ENCODE data around the gene CMC1.

Gene CMC1

GRCh38 chr3:28242519-28242918 lies 1.1 kb downstream of the CMC1 start:
- no peak overlapping the region for H3K4me3 ChIP-seq (ENCODE audit: insufficient read depth, low read depth, low read length, poor library complexity, severe bottlenecking)
- H3K27me3 ChIP-seq (replicated peaks; ENCODE audit: control insufficient read depth, insufficient read depth, low read length, poor library complexity, severe bottlenecking), result no peaks in the 10 kb centered on the region
- H3K27ac ChIP-seq (ENCODE audit: insufficient read depth, low read length, poor library complexity, severe bottlenecking), result no peak overlapping the region
- H3K36me3 ChIP-seq (ENCODE audit: control insufficient read depth, insufficient read depth, low read length), result no peaks in the 10 kb centered on the region
- no peak for DNase-seq
- no peaks in the 10 kb centered on the region for H3K9me3 ChIP-seq (ENCODE audit: control insufficient read depth, low read length)
- H3K4me1 ChIP-seq (ENCODE audit: control insufficient read depth, insufficient read depth, low read length, poor library complexity, severe bottlenecking), result peaks cover 7% of the 10 kb centered on the region

- Histone ChIP-seq H3K27ac (ENCODE audit: insufficient read depth, low read length, poor library complexity, severe bottlenecking) (no peak overlapping the region), H3K36me3 (ENCODE audit: control insufficient read depth, insufficient read depth, low read length) (no peaks in the 10 kb centered on the region), H3K4me3 (ENCODE audit: insufficient read depth, low read depth, low read length, poor library complexity, severe bottlenecking) (no peak overlapping the region), H3K4me1 (ENCODE audit: control insufficient read depth, insufficient read depth, low read length, poor library complexity, severe bottlenecking) (peaks cover 7% of the 10 kb centered on the region), H3K27me3 (replicated peaks; ENCODE audit: control insufficient read depth, insufficient read depth, low read length, poor library complexity, severe bottlenecking) (no peaks in the 10 kb centered on the region), H3K9me3 (ENCODE audit: control insufficient read depth, low read length) (no peaks in the 10 kb centered on the region)
- DNase-seq, result no peak
Observed at GRCh38 chr3:28243424-28244106, 2.1 kb downstream of the CMC1 start.

- Histone ChIP-seq H3K4me1 (ENCODE audit: control insufficient read depth, insufficient read depth, low read length, poor library complexity, severe bottlenecking) (peaks cover 7% of the 10 kb centered on the region), H3K27me3 (replicated peaks; ENCODE audit: control insufficient read depth, insufficient read depth, low read length, poor library complexity, severe bottlenecking) (no peaks in the 10 kb centered on the region), H3K36me3 (ENCODE audit: control insufficient read depth, insufficient read depth, low read length) (no peaks in the 10 kb centered on the region), H3K27ac (ENCODE audit: insufficient read depth, low read length, poor library complexity, severe bottlenecking) (no peak overlapping the region), H3K9me3 (ENCODE audit: control insufficient read depth, low read length) (no peaks in the 10 kb centered on the region), H3K4me3 (ENCODE audit: insufficient read depth, low read depth, low read length, poor library complexity, severe bottlenecking) (no peak overlapping the region)
- no peak for DNase-seq
Observed at GRCh38 chr3:28244491-28244890, 3.1 kb downstream of the CMC1 start.

GRCh38 chr3:28247286-28247685 lies 5.9 kb downstream of the CMC1 start:
- Histone ChIP-seq H3K36me3 (ENCODE audit: control insufficient read depth, insufficient read depth, low read length) (no peaks in the 10 kb centered on the region), H3K4me3 (ENCODE audit: insufficient read depth, low read depth, low read length, poor library complexity, severe bottlenecking) (no peak overlapping the region), H3K4me1 (ENCODE audit: control insufficient read depth, insufficient read depth, low read length, poor library complexity, severe bottlenecking) (no peaks in the 10 kb centered on the region), H3K27me3 (replicated peaks; ENCODE audit: control insufficient read depth, insufficient read depth, low read length, poor library complexity, severe bottlenecking) (no peaks in the 10 kb centered on the region), H3K9me3 (ENCODE audit: control insufficient read depth, low read length) (no peaks in the 10 kb centered on the region), H3K27ac (ENCODE audit: insufficient read depth, low read length, poor library complexity, severe bottlenecking) (no peak overlapping the region)
- no peak for DNase-seq

- H3K27me3 ChIP-seq (replicated peaks; ENCODE audit: control insufficient read depth, insufficient read depth, low read length, poor library complexity, severe bottlenecking), result no peaks in the 10 kb centered on the region
- no peak overlapping the region for H3K27ac ChIP-seq (ENCODE audit: insufficient read depth, low read length, poor library complexity, severe bottlenecking)
- no peaks in the 10 kb centered on the region for H3K9me3 ChIP-seq (ENCODE audit: control insufficient read depth, low read length)
- H3K4me3 ChIP-seq (ENCODE audit: insufficient read depth, low read depth, low read length, poor library complexity, severe bottlenecking), result no peak overlapping the region
- H3K36me3 ChIP-seq (ENCODE audit: control insufficient read depth, insufficient read depth, low read length), result no peaks in the 10 kb centered on the region
- no peaks in the 10 kb centered on the region for H3K4me1 ChIP-seq (ENCODE audit: control insufficient read depth, insufficient read depth, low read length, poor library complexity, severe bottlenecking)
- DNase-seq, result no peak
Observed at GRCh38 chr3:28250999-28251398, 9.6 kb downstream of the CMC1 start.

GRCh38 chr3:28252001-28252431 lies 10.6 kb downstream of the CMC1 start:
- no peaks in the 10 kb centered on the region for H3K9me3 ChIP-seq (ENCODE audit: control insufficient read depth, low read length)
- H3K36me3 ChIP-seq (ENCODE audit: control insufficient read depth, insufficient read depth, low read length), result no peaks in the 10 kb centered on the region
- H3K27ac ChIP-seq (ENCODE audit: insufficient read depth, low read length, poor library complexity, severe bottlenecking), result no peak overlapping the region
- no peak overlapping the region for H3K4me3 ChIP-seq (ENCODE audit: insufficient read depth, low read depth, low read length, poor library complexity, severe bottlenecking)
- no peaks in the 10 kb centered on the region for H3K27me3 ChIP-seq (replicated peaks; ENCODE audit: control insufficient read depth, insufficient read depth, low read length, poor library complexity, severe bottlenecking)
- no peaks in the 10 kb centered on the region for H3K4me1 ChIP-seq (ENCODE audit: control insufficient read depth, insufficient read depth, low read length, poor library complexity, severe bottlenecking)
- no peak for DNase-seq

GRCh38 chr3:28253040-28253715 lies 11.8 kb downstream of the CMC1 start:
- Histone ChIP-seq H3K9me3 (ENCODE audit: control insufficient read depth, low read length) (no peaks in the 10 kb centered on the region), H3K36me3 (ENCODE audit: control insufficient read depth, insufficient read depth, low read length) (no peaks in the 10 kb centered on the region), H3K4me1 (ENCODE audit: control insufficient read depth, insufficient read depth, low read length, poor library complexity, severe bottlenecking) (no peaks in the 10 kb centered on the region), H3K27me3 (replicated peaks; ENCODE audit: control insufficient read depth, insufficient read depth, low read length, poor library complexity, severe bottlenecking) (no peaks in the 10 kb centered on the region), H3K27ac (ENCODE audit: insufficient read depth, low read length, poor library complexity, severe bottlenecking) (no peak overlapping the region), H3K4me3 (ENCODE audit: insufficient read depth, low read depth, low read length, poor library complexity, severe bottlenecking) (no peak overlapping the region)
- no peak for DNase-seq

- Histone ChIP-seq H3K4me3 (ENCODE audit: insufficient read depth, low read depth, low read length, poor library complexity, severe bottlenecking) (no peak overlapping the region), H3K27ac (ENCODE audit: insufficient read depth, low read length, poor library complexity, severe bottlenecking) (no peak overlapping the region), H3K4me1 (ENCODE audit: control insufficient read depth, insufficient read depth, low read length, poor library complexity, severe bottlenecking) (no peaks in the 10 kb centered on the region), H3K27me3 (replicated peaks; ENCODE audit: control insufficient read depth, insufficient read depth, low read length, poor library complexity, severe bottlenecking) (no peaks in the 10 kb centered on the region), H3K9me3 (ENCODE audit: control insufficient read depth, low read length) (no peaks in the 10 kb centered on the region), H3K36me3 (ENCODE audit: control insufficient read depth, insufficient read depth, low read length) (no peaks in the 10 kb centered on the region)
- DNase-seq, result no peak
Observed at GRCh38 chr3:28262001-28262400, 20.6 kb downstream of the CMC1 start.

- H3K27ac ChIP-seq (ENCODE audit: insufficient read depth, low read length, poor library complexity, severe bottlenecking), result no peak overlapping the region
- no peak for DNase-seq
- H3K4me3 ChIP-seq (ENCODE audit: insufficient read depth, low read depth, low read length, poor library complexity, severe bottlenecking), result no peak overlapping the region
- no peaks in the 10 kb centered on the region for H3K27me3 ChIP-seq (replicated peaks; ENCODE audit: control insufficient read depth, insufficient read depth, low read length, poor library complexity, severe bottlenecking)
- H3K36me3 ChIP-seq (ENCODE audit: control insufficient read depth, insufficient read depth, low read length), result no peaks in the 10 kb centered on the region
- H3K9me3 ChIP-seq (ENCODE audit: control insufficient read depth, low read length), result no peaks in the 10 kb centered on the region
- H3K4me1 ChIP-seq (ENCODE audit: control insufficient read depth, insufficient read depth, low read length, poor library complexity, severe bottlenecking), result no peaks in the 10 kb centered on the region
Observed at GRCh38 chr3:28265641-28266040, 24.2 kb downstream of the CMC1 start.

GRCh38 chr3:28267984-28268849 lies 26.8 kb downstream of the CMC1 start:
- no peak overlapping the region for H3K4me3 ChIP-seq (ENCODE audit: insufficient read depth, low read depth, low read length, poor library complexity, severe bottlenecking)
- H3K27ac ChIP-seq (ENCODE audit: insufficient read depth, low read length, poor library complexity, severe bottlenecking), result no peak overlapping the region
- H3K27me3 ChIP-seq (replicated peaks; ENCODE audit: control insufficient read depth, insufficient read depth, low read length, poor library complexity, severe bottlenecking), result no peaks in the 10 kb centered on the region
- no peaks in the 10 kb centered on the region for H3K4me1 ChIP-seq (ENCODE audit: control insufficient read depth, insufficient read depth, low read length, poor library complexity, severe bottlenecking)
- H3K36me3 ChIP-seq (ENCODE audit: control insufficient read depth, insufficient read depth, low read length), result no peaks in the 10 kb centered on the region
- DNase-seq, result no peak
- H3K9me3 ChIP-seq (ENCODE audit: control insufficient read depth, low read length), result no peaks in the 10 kb centered on the region
